ENCODE measurements around the gene MTUS2.

DNA sequence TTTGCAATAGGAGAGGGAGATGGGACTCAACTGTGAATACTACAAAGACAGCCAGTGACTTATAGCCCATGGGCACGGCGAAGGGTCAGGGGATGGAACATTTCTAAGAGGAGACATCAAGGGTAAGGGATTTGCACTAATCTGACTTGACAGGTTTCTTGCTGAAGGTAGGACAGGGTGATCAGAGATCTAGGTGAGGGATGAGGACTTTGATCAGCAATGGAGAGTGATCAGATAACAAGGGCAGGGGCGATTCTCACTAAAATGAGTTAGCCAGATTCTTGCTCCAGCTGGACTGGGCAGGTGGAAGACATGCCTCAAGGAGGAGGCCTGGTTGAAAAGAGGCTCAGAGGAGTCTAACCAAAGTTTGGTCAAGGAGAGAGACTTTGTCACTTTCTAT is 566.1 kb downstream of the MTUS2 start:
- TF ChIP-seq, protein P1, sequence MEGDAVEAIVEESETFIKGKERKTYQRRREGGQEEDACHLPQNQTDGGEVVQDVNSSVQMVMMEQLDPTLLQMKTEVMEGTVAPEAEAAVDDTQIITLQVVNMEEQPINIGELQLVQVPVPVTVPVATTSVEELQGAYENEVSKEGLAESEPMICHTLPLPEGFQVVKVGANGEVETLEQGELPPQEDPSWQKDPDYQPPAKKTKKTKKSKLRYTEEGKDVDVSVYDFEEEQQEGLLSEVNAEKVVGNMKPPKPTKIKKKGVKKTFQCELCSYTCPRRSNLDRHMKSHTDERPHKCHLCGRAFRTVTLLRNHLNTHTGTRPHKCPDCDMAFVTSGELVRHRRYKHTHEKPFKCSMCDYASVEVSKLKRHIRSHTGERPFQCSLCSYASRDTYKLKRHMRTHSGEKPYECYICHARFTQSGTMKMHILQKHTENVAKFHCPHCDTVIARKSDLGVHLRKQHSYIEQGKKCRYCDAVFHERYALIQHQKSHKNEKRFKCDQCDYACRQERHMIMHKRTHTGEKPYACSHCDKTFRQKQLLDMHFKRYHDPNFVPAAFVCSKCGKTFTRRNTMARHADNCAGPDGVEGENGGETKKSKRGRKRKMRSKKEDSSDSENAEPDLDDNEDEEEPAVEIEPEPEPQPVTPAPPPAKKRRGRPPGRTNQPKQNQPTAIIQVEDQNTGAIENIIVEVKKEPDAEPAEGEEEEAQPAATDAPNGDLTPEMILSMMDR (IDR thresholded peaks at IDR 0.05), result no peak
- TF ChIP-seq POLR2AphosphoS5 (IDR thresholded peaks at IDR 0.05), result no peak
